PC-3 (cell line): ENCODE data around the gene ATOX1. TPM values are rescaled to one million over a fixed set of nuclear protein-coding genes. Genes with fewer than 3 reads are reported as not detected.

Experiments used
- ATAC-seq: fragments of 200-7000 bp; cut with Tn5 transposase; 2 replicates; pipeline ENCODE4 v1.9.1; 2020; ENCODE audit warnings: mild to moderate bottlenecking, moderate library complexity
- BruUV-seq: library from RNA; stranded (reverse); fragments of 400-500 nt; replicated peaks from 2 replicates; lab custom pipeline; 2021; lab: Mats Ljungman, UMichigan
- CTCF ChIA-PET: fragments of 300-600 bp; sonication (Branson Sonifier 250); formaldehyde crosslinking; loops from one replicate; lab custom pipeline; 2022; ENCODE audit warnings: antibody characterized with exemption; lab: Charles Lee
- POLR2A ChIA-PET: fragments of 300-600 bp; sonication (Branson Sonifier 250); formaldehyde crosslinking; loops from one replicate; lab custom pipeline; 2022; ENCODE audit warnings: antibody characterized with exemption; ENCODE audit not compliant: unreplicated experiment; lab: Charles Lee
- DNase-seq: peaks from one replicate; pipeline ENCODE4 v3.0.0-alpha.2; 2015
- H2AFZ ChIP-seq: fragments of 300-600 bp; sonication (generic); 2 replicates; pipeline ENCODE4 v1.6.0; 2016; ENCODE audit warnings: antibody characterized with exemption, low read length
- H3F3A ChIP-seq: fragments of 300-600 bp; sonication (generic); one replicate; pipeline ENCODE4 v1.6.0; 2017; ENCODE audit warnings: antibody characterized with exemption, low read length, control low read depth, mild to moderate bottlenecking; ENCODE audit not compliant: unreplicated experiment
- H3K27ac ChIP-seq: fragments of 300-600 bp; sonication (generic); 2 replicates; pipeline ENCODE4 v1.5.1; 2016; ENCODE audit warnings: mild to moderate bottlenecking, low read length
- H3K27me3 ChIP-seq: fragments of 300-600 bp; sonication (generic); 2 replicates; pipeline ENCODE4 v1.6.1; 2016; ENCODE audit warnings: low read length, mixed read lengths
- H3K36me3 ChIP-seq: fragments of 300-600 bp; sonication (generic); 2 replicates; pipeline ENCODE4 v1.6.1; 2016; ENCODE audit warnings: low read depth, mixed run types, low read length, mixed read lengths
- H3K4me1 ChIP-seq: fragments of 300-600 bp; sonication (generic); 2 replicates; pipeline ENCODE4 v1.5.1; 2016; ENCODE audit warnings: low read length; ENCODE audit not compliant: insufficient read depth
- H3K4me2 ChIP-seq: fragments of 300-600 bp; sonication (generic); 2 replicates; pipeline ENCODE4 v1.6.0; 2016; ENCODE audit warnings: low read length
- H3K4me3 ChIP-seq: fragments of 300-600 bp; sonication (generic); 2 replicates; pipeline ENCODE4 v1.5.1; 2016; ENCODE audit warnings: mild to moderate bottlenecking, low read length, mixed read lengths
- H3K79me2 ChIP-seq: fragments of 300-600 bp; sonication (generic); 2 replicates; pipeline ENCODE4 v1.6.1; 2017; ENCODE audit warnings: low read length, mixed read lengths
- H3K9ac ChIP-seq: fragments of 300-600 bp; sonication (generic); 2 replicates; pipeline ENCODE4 v1.6.0; 2016; ENCODE audit warnings: mild to moderate bottlenecking, low read length
- H3K9me2 ChIP-seq: fragments of 300-600 bp; sonication (generic); replicated peaks from 2 replicates; pipeline ENCODE4 v1.6.1; 2016; ENCODE audit warnings: mixed run types, low read length, mixed read lengths
- H3K9me3 ChIP-seq: fragments of 300-600 bp; sonication (generic); 2 replicates; pipeline ENCODE4 v1.6.1; 2016; ENCODE audit warnings: low read length, mixed read lengths
- H4K20me1 ChIP-seq: fragments of 300-600 bp; sonication (generic); 2 replicates; pipeline ENCODE4 v1.6.1; 2016; ENCODE audit warnings: low read length, mixed read lengths
- CTCF ChIP-seq: fragments of 300-600 bp; sonication (generic); conservative IDR thresholded peaks from 2 replicates; pipeline ENCODE4 v1.5.1; 2017; ENCODE audit warnings: antibody characterized with exemption, low read depth, mild to moderate bottlenecking, low read length
- EZH2 ChIP-seq: fragments of 300-600 bp; sonication (generic); IDR thresholded peaks from one replicate; pipeline ENCODE4 v1.6.1; 2017; ENCODE audit warnings: antibody characterized with exemption, mild to moderate bottlenecking, low read length; ENCODE audit not compliant: unreplicated experiment
- EZH2phosphoT487 ChIP-seq: fragments of 300-600 bp; sonication (generic); IDR thresholded peaks from 2 replicates; pipeline ENCODE4 v1.6.1; 2018; ENCODE audit warnings: mild to moderate bottlenecking, antibody characterized with exemption, low read length, borderline replicate concordance
- intact Hi-C: fragments of 100-400 bp; cut with micrococcal nuclease; formaldehyde crosslinking; loops from 2 replicates; pipeline ENCODE4 v1.9.0; 2023
- total RNA-seq: library from RNA; depleted of rRNA; stranded (reverse); fragments of >200 nt; gene quantifications from 2 replicates; pipeline ENCODE4 v1.2.3, GENCODE V29; 2014

The ATOX1 gene
- total RNA-seq, 1 experiment from 2014 or later, result 122 TPM

DNA sequence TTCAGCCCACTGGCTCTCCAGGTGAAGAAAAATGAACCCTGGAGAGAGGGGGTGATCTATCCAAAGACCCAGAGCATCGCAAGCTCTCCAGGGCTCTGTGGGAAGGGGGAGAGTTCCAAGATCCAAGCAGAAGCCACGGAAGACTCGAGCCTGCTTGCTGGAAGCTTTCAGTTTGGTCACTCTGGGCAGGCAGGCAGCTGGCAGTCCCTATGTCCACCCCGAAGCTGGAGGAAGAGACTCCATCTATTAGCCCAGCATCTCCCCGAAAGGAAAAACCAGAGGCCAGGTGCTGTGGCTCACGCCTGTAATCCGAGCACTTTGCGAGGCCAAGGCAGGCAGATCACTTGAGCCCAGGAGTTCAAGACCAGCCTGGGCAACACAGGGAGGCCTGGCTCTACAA is 61.0 kb downstream of the ATOX1 start:
- Histone ChIP-seq H3K36me3 (no peaks in the 10 kb centered on the region), H3K4me2 (no peak overlapping the region), H3K9ac (no peak overlapping the region), H3K27me3 (no peaks in the 10 kb centered on the region), H3K27ac (no peak overlapping the region), H3K4me3 (no peak overlapping the region), H2AFZ (no peak overlapping the region), H3K9me3 (no peaks in the 10 kb centered on the region), H4K20me1 (no peaks in the 10 kb centered on the region), H3K9me2 (no peaks in the 10 kb centered on the region), H3K4me1 (peaks cover 16% of the 10 kb centered on the region), H3K79me2 (no peaks in the 10 kb centered on the region), H3F3A (no peaks in the 10 kb centered on the region)
- intact Hi-C loops, result no loop called here
- BruUV-seq, result no TSS peak
- TF ChIP-seq CTCF, result no peak
- no peak for TF ChIP-seq EZH2phosphoT487
- no peak for TF ChIP-seq EZH2
- CTCF ChIA-PET, result no interaction called here
- DNase-seq, result no peak
- no peak for ATAC-seq
- POLR2A ChIA-PET, result no interaction called here

DNA sequence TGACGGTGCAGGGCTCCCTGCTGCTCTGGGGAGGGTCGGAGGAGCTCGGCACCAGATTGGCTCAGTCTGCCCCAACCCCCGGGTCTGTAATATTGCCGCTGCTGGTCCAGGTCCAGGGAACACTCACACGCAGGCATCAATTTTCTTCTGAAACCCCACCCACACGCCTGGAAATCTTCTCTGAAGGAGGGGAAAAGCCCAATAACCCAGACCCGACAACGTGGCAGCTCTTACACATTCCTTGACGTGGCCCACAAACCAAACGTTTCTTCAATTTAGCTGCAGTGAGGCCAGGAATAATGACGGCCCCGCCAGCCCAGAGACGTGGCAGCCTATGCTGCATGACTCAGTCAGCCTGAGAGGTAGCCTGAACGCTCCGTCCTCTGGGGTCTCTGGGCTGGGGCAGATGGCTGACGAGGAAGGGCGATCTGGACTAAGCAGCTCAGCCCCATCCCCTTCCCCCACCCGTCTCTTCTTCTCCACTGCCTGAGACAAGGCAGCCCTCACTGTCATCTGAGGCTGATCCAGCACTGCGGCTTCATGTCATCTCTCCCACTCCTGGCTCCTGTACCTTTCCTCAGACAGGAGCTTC is 61.9 kb downstream of the ATOX1 start:
- POLR2A ChIA-PET, result no interaction called here

More for the DNA sequence above, 61.9 kb downstream of the ATOX1 start:
- TF ChIP-seq EZH2phosphoT487 (no peak), CTCF (no peak), EZH2 (no peak)
- no peak overlapping the region for H3K27ac ChIP-seq
- no peak for DNase-seq
- no TSS peak for BruUV-seq
- H3K4me1 ChIP-seq, result peaks cover 25% of the 10 kb centered on the region
- no peaks in the 10 kb centered on the region for H3K27me3 ChIP-seq
- no peaks in the 10 kb centered on the region for H3K36me3 ChIP-seq
- H3F3A ChIP-seq, result no peaks in the 10 kb centered on the region
- no peaks in the 10 kb centered on the region for H3K9me2 ChIP-seq
- no peak overlapping the region for H2AFZ ChIP-seq
- ATAC-seq, result no peak
- no peaks in the 10 kb centered on the region for H3K9me3 ChIP-seq
- no peaks in the 10 kb centered on the region for H3K79me2 ChIP-seq
- intact Hi-C loops, result no loop called here
- no peaks in the 10 kb centered on the region for H4K20me1 ChIP-seq
- no peak overlapping the region for H3K4me2 ChIP-seq
- no peak overlapping the region for H3K9ac ChIP-seq
- CTCF ChIA-PET, result no interaction called here
- no peak overlapping the region for H3K4me3 ChIP-seq
